HEK293T (cell line): ENCODE results near the gene GSTM3.
"Not testable (repeated sequence)": the region's sequence is repeated elsewhere in the genome, so short reads cannot be mapped to it uniquely, and the experiment has no call there.

Experiments used
- CTCF ChIA-PET: fragments of 350-600 bp; formaldehyde crosslinking; extraction: SDS; loops from one replicate; lab custom pipeline; 2021; ENCODE audit warnings: antibody characterized with exemption, inconsistent platforms; lab: Yijun Ruan, JAX
- POLR2A ChIA-PET: fragments of 350-600 bp; formaldehyde crosslinking; extraction: SDS; loops from one replicate; lab custom pipeline; 2020; ENCODE audit warnings: antibody characterized with exemption, inconsistent platforms; lab: Yijun Ruan, JAX
- DNase-seq: peaks from one replicate; pipeline ENCODE4 v3.0.0; 2012; ENCODE audit warnings: mixed read lengths; ENCODE audit errors: extremely low spot score
- ARNT ChIP-seq: fragments of 450-650 bp; IDR thresholded peaks from 2 replicates; pipeline ENCODE4 v1.6.1; 2017; ENCODE audit warnings: mild to moderate bottlenecking
- BHLHE40 ChIP-seq: fragments of 450-650 bp; IDR thresholded peaks from 2 replicates; pipeline ENCODE4 v1.6.1; 2016; ENCODE audit warnings: mild to moderate bottlenecking, moderate library complexity, borderline replicate concordance
- CTBP1 ChIP-seq: fragments of 450-650 bp; IDR thresholded peaks from 2 replicates; pipeline ENCODE4 v1.6.1; 2016; ENCODE audit warnings: borderline replicate concordance
- ELF4 ChIP-seq: fragments of 450-650 bp; IDR thresholded peaks from 2 replicates; pipeline ENCODE4 v1.6.1; 2017; ENCODE audit warnings: antibody characterized with exemption
- FOXA1 ChIP-seq: fragments of 450-650 bp; IDR thresholded peaks from 2 replicates; pipeline ENCODE4 v1.6.1; 2016; ENCODE audit warnings: mild to moderate bottlenecking
- FOXK2 ChIP-seq: fragments of 450-650 bp; IDR thresholded peaks from 2 replicates; pipeline ENCODE4 v1.6.1; 2016; ENCODE audit warnings: mild to moderate bottlenecking
- FOXM1 ChIP-seq: fragments of 450-650 bp; IDR thresholded peaks from 2 replicates; pipeline ENCODE4 v1.6.1; 2017; ENCODE audit warnings: mild to moderate bottlenecking, borderline replicate concordance
- HDGF ChIP-seq: fragments of 450-650 bp; IDR thresholded peaks from 2 replicates; pipeline ENCODE4 v1.6.1; 2017; ENCODE audit warnings: antibody characterized with exemption, borderline replicate concordance
- L3MBTL2 ChIP-seq: fragments of 450-650 bp; conservative IDR thresholded peaks from 2 replicates; pipeline ENCODE4 v1.6.1; 2016; ENCODE audit warnings: mild to moderate bottlenecking
- LEF1 ChIP-seq: fragments of 450-650 bp; IDR thresholded peaks from 2 replicates; pipeline ENCODE4 v1.6.1; 2017; ENCODE audit warnings: mild to moderate bottlenecking, borderline replicate concordance
- NFRKB ChIP-seq: fragments of 450-650 bp; IDR thresholded peaks from 2 replicates; pipeline ENCODE4 v1.6.1; 2016; ENCODE audit warnings: mild to moderate bottlenecking, moderate library complexity
- PKNOX1 ChIP-seq: fragments of 450-650 bp; IDR thresholded peaks from 2 replicates; pipeline ENCODE4 v1.6.1; 2016
- SP1 ChIP-seq: fragments of 450-650 bp; IDR thresholded peaks from 2 replicates; pipeline ENCODE4 v1.6.1; 2017
- SUZ12 ChIP-seq: fragments of 450-650 bp; IDR thresholded peaks from 2 replicates; pipeline ENCODE4 v1.6.1; 2016; ENCODE audit warnings: mild to moderate bottlenecking
- TARDBP ChIP-seq: fragments of 450-650 bp; IDR thresholded peaks from 2 replicates; pipeline ENCODE4 v1.6.1; 2016
- ZNF384 ChIP-seq: fragments of 450-650 bp; IDR thresholded peaks from 2 replicates; pipeline ENCODE4 v1.6.1; 2016

Gene GSTM3

GRCh38 chr1:109717729-109718128, 23.1 kb downstream of the GSTM3 start:
- no peak for DNase-seq
- ChIA-PET CTCF (interaction anchor here (0.6 to 1.0 kb wide), 6 partner anchors 47 to 163 kb away, joined by 3 to 8 read pairs (median 3); no protein-coding TSS in a partner anchor), POLR2A (interaction anchor here (1.1 kb wide), 1 partner anchor 16 kb away, joined by 3 read pairs; no protein-coding TSS in a partner anchor)
- TF ChIP-seq CTBP1 (no peak), ZNF384 (no peak)

- TF ChIP-seq FOXA1: no peak
- ChIA-PET POLR2A (no interaction called here), CTCF (no interaction called here)
- DNase-seq: no peak
These were observed 24.2 kb downstream of the GSTM3 start for GRCh38 chr1:109716570-109717090.

GRCh38 chr1:109716121-109716520, 24.7 kb downstream of the GSTM3 start:
- no peak for DNase-seq
- POLR2A ChIA-PET: no interaction called here
- CTCF ChIA-PET: no interaction called here
- no peak for TF ChIP-seq FOXK2
- TF ChIP-seq SUZ12: no peak
- TF ChIP-seq FOXA1: no peak
- no peak for TF ChIP-seq PKNOX1
- no peak for TF ChIP-seq NFRKB
- TF ChIP-seq L3MBTL2: no peak
- TF ChIP-seq BHLHE40: no peak
- TF ChIP-seq ELF4: no peak

GRCh38 chr1:109714661-109715372, 26.0 kb downstream of the GSTM3 start:
- POLR2A ChIA-PET: no interaction called here
- peak; percentile 3 for DNase-seq
- CTCF ChIA-PET: no interaction called here
- TF ChIP-seq FOXM1: no peak
- no peak for TF ChIP-seq PKNOX1
- no peak for TF ChIP-seq ARNT
- TF ChIP-seq SUZ12: no peak
- TF ChIP-seq HDGF: no peak
- TF ChIP-seq FOXA1: no peak
- TF ChIP-seq CTBP1: no peak
- no peak for TF ChIP-seq TARDBP
- TF ChIP-seq SP1: no peak
- no peak for TF ChIP-seq L3MBTL2

- no peak for TF ChIP-seq ZNF384
- no peak for TF ChIP-seq SUZ12
- no peak for TF ChIP-seq ELF4
- TF ChIP-seq NFRKB: no peak
- no peak for TF ChIP-seq LEF1
- no peak for TF ChIP-seq FOXA1
- no peak for TF ChIP-seq FOXM1
- no peak for TF ChIP-seq TARDBP
- TF ChIP-seq HDGF: no peak
- TF ChIP-seq FOXK2: no peak
- TF ChIP-seq SP1: no peak
- ChIA-PET CTCF (no interaction called here), POLR2A (no interaction called here)
- DNase-seq: peak; percentile 2
These were observed 27.2 kb downstream of the GSTM3 start for GRCh38 chr1:109713636-109714035.

GRCh38 chr1:109712321-109712864, 28.4 kb downstream of the GSTM3 start:
- ChIA-PET POLR2A (no interaction called here), CTCF (no interaction called here)
- peak; percentile 3 for DNase-seq
- TF ChIP-seq SP1 (no peak), LEF1 (no peak), ZNF384 (no peak), ARNT (no peak), BHLHE40 (no peak), SUZ12 (no peak), FOXM1 (no peak), NFRKB (no peak), FOXK2 (no peak), TARDBP (no peak), L3MBTL2 (no peak), PKNOX1 (no peak), CTBP1 (no peak), FOXA1 (no peak), ELF4 (no peak), HDGF (no peak)

GRCh38 chr1:109711593-109712320, 29.1 kb downstream of the GSTM3 start, which contains the start of gene GSTM5:
Gene GSTM5, plus strand, starts transcription at chr1:109712251. Its CDS starts 62 bp downstream, at chr1:109712313.
- peak; percentile 1 for DNase-seq
- POLR2A ChIA-PET, CTCF ChIA-PET: not testable (repeated sequence)

GRCh38 chr1:109709822-109710221, 31.0 kb downstream of the GSTM3 start:
- POLR2A ChIA-PET, DNase-seq, CTCF ChIA-PET: not testable (repeated sequence)

- DNase-seq, POLR2A ChIA-PET, CTCF ChIA-PET: not testable (repeated sequence)
These were observed 31.9 kb downstream of the GSTM3 start for GRCh38 chr1:109708949-109709348.
